Type B pancreatic cell (in vitro differentiated cells): ENCODE results near the gene PARK7. TPM values are rescaled to one million over a fixed set of nuclear protein-coding genes. Genes with fewer than 3 reads are reported as not detected.

Experiments used
- DNase-seq: peaks from one replicate; pipeline ENCODE4 v3.0.0; 2021; ENCODE audit warnings: mixed read lengths; ENCODE audit not compliant: unreplicated experiment; ENCODE audit errors: extremely low spot score
- H3K27ac Mint-ChIP-seq: 2 replicates; pipeline ENCODE4 v1.8.0; 2021; ENCODE audit warnings: mild to moderate bottlenecking, mixed read lengths
- H3K27me3 Mint-ChIP-seq: 2 replicates; pipeline ENCODE4 v1.8.0; 2021; ENCODE audit warnings: mixed read lengths
- H3K36me3 Mint-ChIP-seq: 2 replicates; pipeline ENCODE4 v1.8.0; 2021; ENCODE audit warnings: mixed read lengths
- H3K4me1 Mint-ChIP-seq: one replicate; pipeline ENCODE4 v1.8.0; 2021; ENCODE audit warnings: mixed read lengths; ENCODE audit not compliant: unreplicated experiment
- H3K4me3 Mint-ChIP-seq: 2 replicates; pipeline ENCODE4 v1.8.0; 2021; ENCODE audit warnings: mild to moderate bottlenecking, mixed read lengths
- H3K9me3 Mint-ChIP-seq: 2 replicates; pipeline ENCODE4 v1.8.0; 2021; ENCODE audit warnings: mixed read lengths
- CTCF ChIP-seq: fragments of 200-600 bp; sonication (generic); conservative IDR thresholded peaks from 2 replicates; pipeline ENCODE4 v1.5.0; 2021; ENCODE audit warnings: antibody characterized with exemption, mild to moderate bottlenecking
- total RNA-seq: library from RNA; stranded (reverse); gene quantifications from 2 replicates; pipeline ENCODE4 v1.2.1, GENCODE V29; 2021; ENCODE audit warnings: low replicate concordance

PARK7 gene
- total RNA-seq, 1 donor from 2014 or later, result 279 TPM

GRCh38 chr1:8025061-8025670, 63.7 kb downstream of the PARK7 start:
- Mint-ChIP-seq H3K36me3 (peaks cover 24% of the 10 kb centered on the region), H3K27ac (peak overlapping the region; percentile 93), H3K4me3 (peak overlapping the region; percentile 90), H3K27me3 (peaks cover 4% of the 10 kb centered on the region), H3K9me3 (no peaks in the 10 kb centered on the region), H3K4me1 (peaks cover 63% of the 10 kb centered on the region)
- no peak for TF ChIP-seq CTCF
- DNase-seq, result no peak

GRCh38 chr1:8025671-8026144, 64.2 kb downstream of the PARK7 start:
- H3K4me1 Mint-ChIP-seq, result peaks cover 61% of the 10 kb centered on the region
- peak overlapping the region; percentile 93 for H3K27ac Mint-ChIP-seq
- peak; percentile 14 for TF ChIP-seq CTCF
- no peak for DNase-seq
- H3K9me3 Mint-ChIP-seq, result no peaks in the 10 kb centered on the region
- H3K4me3 Mint-ChIP-seq, result peak overlapping the region; percentile 90
- peaks cover 4% of the 10 kb centered on the region for H3K27me3 Mint-ChIP-seq
- peaks cover 24% of the 10 kb centered on the region for H3K36me3 Mint-ChIP-seq

- peaks cover 56% of the 10 kb centered on the region for H3K4me1 Mint-ChIP-seq
- peak within 1 kb of the TSS; percentile 97 for H3K4me3 Mint-ChIP-seq
- H3K9me3 Mint-ChIP-seq, result no peaks in the 10 kb centered on the region
- peak within 1 kb of the TSS; percentile 98 for H3K27ac Mint-ChIP-seq
- no peak for TF ChIP-seq CTCF
- peaks cover 4% of the 10 kb centered on the region for H3K27me3 Mint-ChIP-seq
- peak; percentile 99 for DNase-seq
- H3K36me3 Mint-ChIP-seq, result peaks cover 24% of the 10 kb centered on the region
Measured at GRCh38 chr1:8026153-8026975, 64.9 kb downstream of the PARK7 start, which contains the start of gene ERRFI1. Gene ERRFI1, minus strand, starts transcription at chr1:8026309. Its CDS starts 10,690 bp downstream, at chr1:8015619.

- Mint-ChIP-seq H3K36me3 (peaks cover 24% of the 10 kb centered on the region), H3K4me3 (peak overlapping the region; percentile 97), H3K9me3 (no peaks in the 10 kb centered on the region), H3K27ac (peak overlapping the region; percentile 98), H3K4me1 (peaks cover 49% of the 10 kb centered on the region), H3K27me3 (peaks cover 4% of the 10 kb centered on the region)
- no peak for DNase-seq
- TF ChIP-seq CTCF, result no peak
Measured at GRCh38 chr1:8026976-8027747, 65.7 kb downstream of the PARK7 start.

GRCh38 chr1:8027748-8028570, 66.4 kb downstream of the PARK7 start:
- Mint-ChIP-seq H3K4me1 (peaks cover 43% of the 10 kb centered on the region), H3K27ac (peak overlapping the region; percentile 98), H3K27me3 (peaks cover 4% of the 10 kb centered on the region), H3K4me3 (peak overlapping the region; percentile 97), H3K36me3 (peaks cover 18% of the 10 kb centered on the region), H3K9me3 (no peaks in the 10 kb centered on the region)
- no peak for DNase-seq
- no peak for TF ChIP-seq CTCF
